GM18873 (cell line): ENCODE measurements around the gene DGCR8.

Experiments used
- ATAC-seq: cut with Tn5 transposase; IDR thresholded peaks from one replicate; pipeline ENCODE4 v1.9.1; 2021; ENCODE audit warnings: mild to moderate bottlenecking, moderate library complexity, moderate number of reproducible peaks; ENCODE audit not compliant: unreplicated experiment, low FRiP score

Gene DGCR8

GRCh38 chr22:20089226-20089976, 9.4 kb downstream of the DGCR8 start:
- ATAC-seq, result no peak

- no peak for ATAC-seq
These were observed 10.1 kb downstream of the DGCR8 start for GRCh38 chr22:20089977-20090729.

- ATAC-seq, result no peak
These were observed 10.7 kb downstream of the DGCR8 start for GRCh38 chr22:20090730-20091240.

GRCh38 chr22:20091690-20092476, 11.8 kb downstream of the DGCR8 start:
- ATAC-seq, result no peak

GRCh38 chr22:20092477-20092854, 12.4 kb downstream of the DGCR8 start:
- no peak for ATAC-seq

- no peak for ATAC-seq
These were observed 13.6 kb downstream of the DGCR8 start for GRCh38 chr22:20093418-20094196.

GRCh38 chr22:20094197-20094807, 14.3 kb downstream of the DGCR8 start:
- ATAC-seq, result no peak

GRCh38 chr22:20095521-20095920, 15.5 kb downstream of the DGCR8 start:
- ATAC-seq, result no peak

- ATAC-seq, result no peak
These were observed 16.8 kb downstream of the DGCR8 start for GRCh38 chr22:20096574-20097420.

GRCh38 chr22:20099099-20099711, 19.2 kb downstream of the DGCR8 start:
- ATAC-seq, result no peak

GRCh38 chr22:20101638-20102037, 21.6 kb downstream of the DGCR8 start:
- no peak for ATAC-seq

GRCh38 chr22:20102203-20102780, 22.3 kb downstream of the DGCR8 start:
- ATAC-seq, result no peak

- ATAC-seq, result no peak
These were observed 25.6 kb downstream of the DGCR8 start for GRCh38 chr22:20105456-20106204.

GRCh38 chr22:20106205-20106848, 26.3 kb downstream of the DGCR8 start:
- ATAC-seq, result no peak

- ATAC-seq, result no peak
These were observed 26.8 kb downstream of the DGCR8 start for GRCh38 chr22:20106849-20107237.

- no peak for ATAC-seq
These were observed 27.4 kb downstream of the DGCR8 start for GRCh38 chr22:20107471-20107901.
